IPS DF 6.9 (cell line): ENCODE measurements around the gene SLC22A23.

Source experiments
- DNase-seq: peaks from one replicate; pipeline ENCODE4 v3.0.0-alpha.2; 2013; ENCODE audit warnings: low read depth, low spot score
- H3K27ac ChIP-seq: one replicate; pipeline ENCODE4 v1.5.1; 2013; ENCODE audit warnings: low read length, control low read depth
- H3K27me3 ChIP-seq: 2 replicates; pipeline ENCODE4 v1.6.1; 2013; ENCODE audit warnings: mild to moderate bottlenecking, low read length; ENCODE audit not compliant: control insufficient read depth, insufficient read depth
- H3K36me3 ChIP-seq: 2 replicates; pipeline ENCODE4 v1.6.1; 2013; ENCODE audit warnings: low read length; ENCODE audit not compliant: control insufficient read depth, insufficient read depth
- H3K4me1 ChIP-seq: 2 replicates; pipeline ENCODE4 v1.6.1; 2013; ENCODE audit warnings: low read length; ENCODE audit not compliant: control insufficient read depth, insufficient read depth
- H3K4me3 ChIP-seq: 2 replicates; pipeline ENCODE4 v1.5.1; 2013; ENCODE audit warnings: mild to moderate bottlenecking, low read length
- H3K9me3 ChIP-seq: 2 replicates; pipeline ENCODE4 v1.6.1; 2013; ENCODE audit warnings: low read length, inconsistent platforms; ENCODE audit not compliant: control insufficient read depth, insufficient read depth
- WGBS: extraction: QIAGEN DNeasy Blood & Tissue Kit; methylation state at CpG from one replicate; pipeline ENCODE4 v1.1.7; 2013; ENCODE audit warnings: mixed read lengths, missing lambda C conversion rate; ENCODE audit not compliant: insufficient read length, insufficient coverage; 5-methylcytosine and 5-hydroxymethylcytosine counted together

The SLC22A23 gene

GRCh38 chr6:3310051-3310448 is 146.8 kb downstream of the SLC22A23 start:
- Histone ChIP-seq H3K4me1 (no peaks in the 10 kb centered on the region; the same call in 1 of the 2 replicates), H3K27me3 (no peaks in the 10 kb centered on the region), H3K4me3 (no peak overlapping the region), H3K36me3 (0 out of 2 replicates have a peak, but pooled peaks cover 2% of the 10 kb centered on the region), H3K9me3 (no peaks in the 10 kb centered on the region), H3K27ac (no peak overlapping the region)
- no peak for DNase-seq
- WGBS: no CpG with 5 or more reads among the region's 6 CpGs

GRCh38 chr6:3309391-3310050 is 147.3 kb downstream of the SLC22A23 start:
- 0 out of 2 replicates have a peak, but pooled peaks cover 2% of the 10 kb centered on the region for H3K36me3 ChIP-seq
- no peaks in the 10 kb centered on the region for H3K9me3 ChIP-seq
- no peak overlapping the region for H3K27ac ChIP-seq
- no peak overlapping the region for H3K4me3 ChIP-seq
- no peaks in the 10 kb centered on the region for H3K27me3 ChIP-seq
- DNase-seq: no peak
- H3K4me1 ChIP-seq: no peaks in the 10 kb centered on the region; the same call in 1 of the 2 replicates
- no CpG with 5 or more reads among the region's 11 CpGs for WGBS

GRCh38 chr6:3308106-3308505 is 148.7 kb downstream of the SLC22A23 start:
- H3K27ac ChIP-seq: no peak overlapping the region
- no CpG with 5 or more reads among the region's 10 CpGs for WGBS
- no peaks in the 10 kb centered on the region; the same call in 1 of the 2 replicates for H3K27me3 ChIP-seq
- no peaks in the 10 kb centered on the region for H3K9me3 ChIP-seq
- H3K4me1 ChIP-seq: no peaks in the 10 kb centered on the region; the same call in 1 of the 2 replicates
- no peak for DNase-seq
- no peak overlapping the region for H3K4me3 ChIP-seq
- 0 out of 2 replicates have a peak, but pooled peaks cover 2% of the 10 kb centered on the region for H3K36me3 ChIP-seq

DNA sequence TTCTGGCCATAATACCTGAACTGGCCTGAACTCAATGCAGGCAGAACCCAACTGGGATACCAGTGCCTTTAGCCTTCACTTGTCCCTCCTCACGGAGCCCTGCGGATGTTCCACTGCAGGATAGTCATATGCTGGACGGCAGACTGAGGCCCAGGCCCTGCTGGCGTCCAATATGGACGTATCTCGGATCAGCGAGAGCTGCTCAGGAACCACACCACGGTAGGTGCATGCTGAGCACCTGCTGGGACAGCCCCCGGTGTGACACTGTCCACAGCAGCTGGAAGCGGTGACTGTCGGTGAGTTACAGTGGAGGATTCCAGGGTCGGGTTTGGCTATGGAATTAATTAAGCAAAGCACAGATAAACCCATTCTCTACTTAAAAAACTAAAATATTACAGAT is 149.4 kb downstream of the SLC22A23 start:
- DNase-seq: no peak
- Histone ChIP-seq H3K27me3 (no peaks in the 10 kb centered on the region; the same call in 1 of the 2 replicates), H3K9me3 (no peaks in the 10 kb centered on the region), H3K4me3 (no peak overlapping the region), H3K4me1 (no peaks in the 10 kb centered on the region; the same call in 1 of the 2 replicates), H3K27ac (no peak overlapping the region), H3K36me3 (no peaks in the 10 kb centered on the region)
- WGBS: no CpG with 5 or more reads among the region's 12 CpGs

GRCh38 chr6:3306848-3307247 is 150.0 kb downstream of the SLC22A23 start:
- no peak for DNase-seq
- no peaks in the 10 kb centered on the region; the same call in 1 of the 2 replicates for H3K27me3 ChIP-seq
- H3K4me1 ChIP-seq: no peaks in the 10 kb centered on the region; the same call in 1 of the 2 replicates
- no peaks in the 10 kb centered on the region for H3K36me3 ChIP-seq
- no peak overlapping the region for H3K4me3 ChIP-seq
- no peak overlapping the region for H3K27ac ChIP-seq
- H3K9me3 ChIP-seq: no peaks in the 10 kb centered on the region
- WGBS: no CpG with 5 or more reads among the region's 10 CpGs

DNA sequence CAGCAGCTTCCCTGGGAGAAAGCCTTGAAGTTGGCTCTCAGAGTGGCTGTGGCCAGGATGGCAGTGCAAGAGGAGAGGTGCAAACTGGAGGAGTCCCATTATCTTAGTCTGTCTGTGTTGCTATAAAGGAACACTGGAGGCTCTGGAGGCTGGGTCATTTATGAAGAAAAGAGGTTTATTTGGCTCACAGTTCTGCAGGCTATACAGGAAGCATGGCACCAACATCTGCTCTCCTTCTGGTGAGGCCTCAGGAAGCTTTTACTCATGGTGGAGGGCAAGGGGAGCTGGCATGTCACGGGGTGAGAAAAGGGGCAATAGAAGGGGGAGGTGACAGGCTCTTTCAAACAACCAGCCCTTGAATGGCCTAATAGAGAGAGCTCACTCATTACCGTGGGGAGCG is 151.0 kb downstream of the SLC22A23 start:
- WGBS: no CpG with 5 or more reads among the region's 3 CpGs
- no peaks in the 10 kb centered on the region for H3K9me3 ChIP-seq
- H3K27ac ChIP-seq: no peak overlapping the region
- H3K27me3 ChIP-seq: no peaks in the 10 kb centered on the region; the same call in 1 of the 2 replicates
- H3K36me3 ChIP-seq: no peaks in the 10 kb centered on the region
- H3K4me1 ChIP-seq: no peaks in the 10 kb centered on the region; the same call in 1 of the 2 replicates
- no peak overlapping the region for H3K4me3 ChIP-seq
- no peak for DNase-seq

GRCh38 chr6:3305216-3305565 is 151.7 kb downstream of the SLC22A23 start:
- no peak for DNase-seq
- Histone ChIP-seq H3K27me3 (no peaks in the 10 kb centered on the region; the same call in 1 of the 2 replicates), H3K4me3 (no peak overlapping the region), H3K36me3 (no peaks in the 10 kb centered on the region), H3K27ac (no peak overlapping the region), H3K9me3 (no peaks in the 10 kb centered on the region), H3K4me1 (no peaks in the 10 kb centered on the region; the same call in 1 of the 2 replicates)
- WGBS: no CpG with 5 or more reads among the region's 8 CpGs

DNA sequence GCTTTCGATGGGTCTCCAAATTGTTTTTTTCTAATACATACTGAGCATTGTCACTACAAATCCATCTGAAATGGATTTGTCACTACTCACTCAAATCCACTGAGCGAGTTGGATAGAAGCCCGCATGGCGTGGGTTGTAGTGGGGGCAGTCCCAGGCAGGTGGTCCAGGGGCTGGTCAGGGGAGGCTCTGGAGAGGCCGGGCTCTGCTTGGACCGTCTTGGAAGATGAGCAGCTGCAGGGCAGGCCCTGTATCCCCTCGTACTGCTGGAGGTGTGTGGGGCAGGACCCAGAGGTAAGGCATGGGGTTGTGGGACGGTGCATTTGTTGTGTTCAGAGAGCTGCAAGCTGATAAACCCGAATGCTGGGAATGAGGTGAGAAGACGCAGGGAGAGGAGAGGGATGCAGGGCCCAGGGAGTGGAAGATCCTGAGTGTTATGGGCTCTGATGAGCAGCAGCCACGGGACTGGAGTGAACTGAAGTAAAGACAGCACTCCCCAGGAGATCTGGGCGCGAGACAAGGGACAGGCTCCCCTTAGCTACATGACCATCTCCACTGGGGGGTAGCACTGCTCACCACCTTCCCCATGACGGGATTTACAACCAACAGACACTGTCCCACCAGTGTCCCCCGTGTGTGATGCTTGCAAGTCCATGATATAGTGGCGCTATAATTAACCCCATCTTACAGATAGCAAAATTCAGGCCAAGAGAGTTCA is 152.2 kb downstream of the SLC22A23 start:
- no peak for DNase-seq
- Histone ChIP-seq H3K4me1 (no peaks in the 10 kb centered on the region; the same call in 1 of the 2 replicates), H3K27ac (no peak overlapping the region), H3K27me3 (no peaks in the 10 kb centered on the region; the same call in 1 of the 2 replicates), H3K9me3 (no peaks in the 10 kb centered on the region), H3K4me3 (no peak overlapping the region), H3K36me3 (no peaks in the 10 kb centered on the region)
- WGBS: no CpG with 5 or more reads among the region's 16 CpGs

DNA sequence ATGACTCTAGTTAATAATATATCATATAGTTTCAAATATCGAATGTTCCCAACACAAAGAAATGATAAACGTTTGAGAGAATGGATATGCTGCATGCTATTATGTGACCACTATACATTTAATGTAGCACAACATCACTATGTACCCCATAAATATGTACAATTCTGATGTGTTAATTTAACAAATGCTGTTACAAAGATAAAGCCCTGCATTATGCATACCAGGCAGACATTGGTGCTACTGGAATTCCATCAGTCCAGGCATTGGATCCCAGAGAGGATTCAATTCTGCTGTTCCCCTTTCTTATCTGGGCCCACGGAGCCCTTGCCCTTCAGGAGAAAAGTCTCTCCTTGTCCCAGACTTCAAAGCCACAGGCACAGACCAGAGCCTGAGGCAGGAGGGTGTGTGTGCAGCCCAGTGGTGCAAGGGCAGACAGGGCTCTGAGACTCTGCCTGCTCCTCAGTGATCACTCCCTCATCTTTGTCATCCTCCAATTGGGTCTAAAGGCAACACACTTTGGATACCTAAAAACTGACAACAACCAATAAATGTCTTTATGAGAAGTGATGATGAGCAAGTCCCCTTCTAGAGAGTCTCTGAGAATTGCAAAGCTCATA is 152.9 kb downstream of the SLC22A23 start:
- Histone ChIP-seq H3K27ac (no peak overlapping the region), H3K27me3 (no peaks in the 10 kb centered on the region; the same call in 1 of the 2 replicates), H3K4me3 (no peak overlapping the region), H3K4me1 (no peaks in the 10 kb centered on the region; the same call in 1 of the 2 replicates), H3K36me3 (no peaks in the 10 kb centered on the region), H3K9me3 (no peaks in the 10 kb centered on the region)
- no peak for DNase-seq
- no CpG with 5 or more reads among the region's 3 CpGs for WGBS

- Histone ChIP-seq H3K27ac (no peak overlapping the region), H3K27me3 (no peaks in the 10 kb centered on the region; the same call in 1 of the 2 replicates), H3K4me3 (no peak overlapping the region), H3K4me1 (no peaks in the 10 kb centered on the region), H3K9me3 (no peaks in the 10 kb centered on the region), H3K36me3 (peaks cover 2% of the 10 kb centered on the region; the same call in 1 of the 2 replicates)
- no CpG with 5 or more reads among the region's 8 CpGs for WGBS
- DNase-seq: no peak
These were observed 155.3 kb downstream of the SLC22A23 start for GRCh38 chr6:3301506-3301905.
